ENCODE data around the gene METTL8. TPM values are rescaled to one million over a fixed set of nuclear protein-coding genes. Genes with fewer than 3 reads are reported as not detected.
A peak's percentile ranks its signal among the peaks of the same experiment; 100 is the strongest.

Gene METTL8
- polyA plus RNA-seq, 1 of the 3 experiments (the other 2 are of a cell fraction) = 5.1 TPM

GRCh38 chr2:171271386-171271785, 162.4 kb downstream of the METTL8 start:
- Histone ChIP-seq H3K9ac (no peak overlapping the region), H3K36me3 (replicated peaks in 1 of 2; ENCODE audit: control insufficient read depth in 1 of 2, insufficient read depth in 2 of 2, low read length in 1 of 2) (no peaks in the 10 kb centered on the region), H3K4me3 (ENCODE audit: low read depth in 2 of 2, low read length in 1 of 2) (no peak overlapping the region), H3K79me2 (ENCODE audit: insufficient read depth) (no peaks in the 10 kb centered on the region), H3K4me1 (ENCODE audit: control insufficient read depth in 1 of 2, insufficient read depth in 2 of 2, low read depth in 1 of 2, low read length in 1 of 2) (peaks cover 0 to 5% of the 10 kb centered on the region in 2 experiments; a peak in 2 of 4 replicates), H3K9me3 (no peaks in the 10 kb centered on the region), H3K4me2 (no peak overlapping the region; the same call in 1 of the 2 replicates), H3F3A (replicated peaks; ENCODE audit: insufficient read depth) (peaks cover 14% of the 10 kb centered on the region), H3K27ac (ENCODE audit: low read depth in 2 of 2, low read length in 1 of 2) (peak overlapping the region in 1 of 2 experiments; percentile 47; a peak in 1 of 4 replicates), H3K27me3 (ENCODE audit: insufficient read depth) (no peaks in the 10 kb centered on the region), H4K20me1 (ENCODE audit: insufficient read depth) (no peaks in the 10 kb centered on the region), H3K9me2 (no peaks in the 10 kb centered on the region), H2AFZ (ENCODE audit: low read depth) (no peak overlapping the region)
- DNase-seq = no peak
- 4% methylated on average over 1 of the region's 1 CpG for WGBS (ENCODE audit: low lambda C conversion rate)
- ChIA-PET CTCF (no interaction called here), POLR2A (no interaction called here)
- TF ChIP-seq IRF3 (IDR thresholded peaks at IDR 0.05; ENCODE audit: low read depth, low read length) = no peak
- TF ChIP-seq FOXJ3 (CRISPR knock-in tag; IDR thresholded peaks at IDR 0.05) = no peak
- TF ChIP-seq, protein P1, sequence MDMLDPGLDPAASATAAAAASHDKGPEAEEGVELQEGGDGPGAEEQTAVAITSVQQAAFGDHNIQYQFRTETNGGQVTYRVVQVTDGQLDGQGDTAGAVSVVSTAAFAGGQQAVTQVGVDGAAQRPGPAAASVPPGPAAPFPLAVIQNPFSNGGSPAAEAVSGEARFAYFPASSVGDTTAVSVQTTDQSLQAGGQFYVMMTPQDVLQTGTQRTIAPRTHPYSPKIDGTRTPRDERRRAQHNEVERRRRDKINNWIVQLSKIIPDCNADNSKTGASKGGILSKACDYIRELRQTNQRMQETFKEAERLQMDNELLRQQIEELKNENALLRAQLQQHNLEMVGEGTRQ (IDR thresholded peaks at IDR 0.05; ENCODE audit: borderline replicate concordance, low read depth, low read length) = no peak
- TF ChIP-seq TCF12 (IDR thresholded peaks at IDR 0.05) = no peak

GRCh38 chr2:171267855-171268629, 165.7 kb downstream of the METTL8 start:
- H2AFZ ChIP-seq (ENCODE audit: low read depth) = no peak overlapping the region
- TF ChIP-seq CHD2 (IDR thresholded peaks at IDR 0.05; ENCODE audit: low read length, partially characterized antibody) (no peak), RCOR1 (IDR thresholded peaks at IDR 0.05; ENCODE audit: low read length) (no peak), MXI1 (IDR thresholded peaks at IDR 0.05; ENCODE audit: low read depth, low read length) (no peak), MEF2A (IDR thresholded peaks at IDR 0.05; ENCODE audit: borderline replicate concordance, low read depth) (no peak), SMC3 (IDR thresholded peaks at IDR 0.05; ENCODE audit: low read depth, low read length) (no peak)
- 70% methylated on average over 4 of the region's 4 CpGs for WGBS (ENCODE audit: low lambda C conversion rate)

More at GRCh38 chr2:171267855-171268629, 165.7 kb downstream of the METTL8 start:
- DNase-seq = no peak
- H3K36me3 ChIP-seq (replicated peaks in 1 of 2; ENCODE audit: control insufficient read depth in 1 of 2, insufficient read depth in 2 of 2, low read length in 1 of 2) = no peaks in the 10 kb centered on the region
- POLR2A ChIA-PET = no interaction called here
- H3K9ac ChIP-seq = no peak overlapping the region
- H3K9me2 ChIP-seq = no peaks in the 10 kb centered on the region
- no peak overlapping the region for H3K27ac ChIP-seq (ENCODE audit: low read depth in 2 of 2, low read length in 1 of 2)
- no peaks in the 10 kb centered on the region for H3K9me3 ChIP-seq
- H3K79me2 ChIP-seq (ENCODE audit: insufficient read depth) = no peaks in the 10 kb centered on the region
- H3K27me3 ChIP-seq (ENCODE audit: insufficient read depth) = no peaks in the 10 kb centered on the region
- peaks cover 14% of the 10 kb centered on the region for H3F3A ChIP-seq (replicated peaks; ENCODE audit: insufficient read depth)
- H3K4me1 ChIP-seq (ENCODE audit: control insufficient read depth in 1 of 2, insufficient read depth in 2 of 2, low read depth in 1 of 2, low read length in 1 of 2) = peaks cover 0 to 5% of the 10 kb centered on the region in 2 experiments; a peak in 2 of 4 replicates
- no peaks in the 10 kb centered on the region for H4K20me1 ChIP-seq (ENCODE audit: insufficient read depth)
- no peak overlapping the region for H3K4me3 ChIP-seq (ENCODE audit: low read depth in 2 of 2, low read length in 1 of 2)
- H3K4me2 ChIP-seq = no peak overlapping the region
- CTCF ChIA-PET = interaction anchor here (1.5 kb wide), 1 partner anchor 262 kb away, joined by 3 read pairs; no protein-coding TSS in a partner anchor

Other genes starting within 250 kb of the METTL8 start
- 4.9 and 7.5 TPM in 2 replicates for gene DCAF17, start 236 bp upstream of the METTL8 start, polyA plus RNA-seq (2012; rRNA removed)
- 21.1 and 34.8 TPM in 2 replicates for gene CYBRD1, start 88.5 kb upstream of the METTL8 start, polyA plus RNA-seq (2012; rRNA removed)